ENCODE data around the gene GABRG3. TPM values are rescaled to one million over a fixed set of nuclear protein-coding genes. Genes with fewer than 3 reads are reported as not detected.

GABRG3 gene
- total and polyA plus RNA-seq, 10 of the 15 experiments (the other 5 are each of a cell fraction or from before 2014, with no cell fraction given) = 0.15 TPM; not detected in 9

DNA sequence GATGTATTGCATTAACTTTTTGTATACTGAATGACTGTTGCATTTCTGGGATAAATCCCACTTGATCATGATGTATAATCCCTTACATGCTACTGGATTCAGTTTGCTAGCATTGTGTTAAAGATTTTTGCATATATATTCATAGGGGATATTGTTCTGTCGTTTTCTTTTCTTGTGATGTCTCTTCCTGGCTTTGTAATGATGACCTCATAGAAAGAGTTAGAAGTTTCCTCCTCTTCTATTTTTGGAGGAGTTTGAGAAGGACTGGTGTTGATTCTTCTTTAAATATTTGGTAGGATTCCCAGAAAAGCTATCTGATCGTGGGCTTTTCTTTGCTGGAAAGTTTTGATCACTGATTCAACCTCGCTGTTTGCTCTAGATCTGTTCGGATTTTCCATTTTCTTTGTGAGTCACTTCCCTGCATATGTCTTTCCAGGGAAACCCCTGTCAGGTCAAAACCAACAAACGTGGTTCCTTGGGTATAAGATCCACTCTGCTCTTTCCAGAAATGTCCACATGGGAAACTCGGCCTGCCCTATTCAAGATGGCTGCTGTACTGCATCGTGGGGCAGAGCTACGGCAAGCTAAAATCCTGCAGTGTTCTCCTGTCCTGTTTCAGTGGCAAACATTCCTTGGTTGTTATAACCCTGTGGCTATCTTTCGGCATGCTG lies 120.4 kb downstream of the GABRG3 start:
- H3K27me3 ChIP-seq (replicated peaks in 1 of 2; ENCODE audit: control insufficient read depth in 2 of 2, insufficient read depth in 2 of 2, low read length in 1 of 2) = no peaks in the 10 kb centered on the region
- no peaks in the 10 kb centered on the region for H3K79me2 ChIP-seq (ENCODE audit: control insufficient read depth, insufficient read depth, low read length)
- DNase-seq (ENCODE audit: low read depth, low spot score) = no peak
- ChIA-PET CTCF (no interaction called here), SMC1A (ENCODE audit: uncharacterized antibody, unreplicated experiment) (no interaction called here), RAD21 (ENCODE audit: unreplicated experiment) (no interaction called here), POLR2A (no interaction called here)
- BruUV-seq (replicated peaks) = no TSS peak
- ATAC-seq = no peak
- TF ChIP-seq, protein P1, sequence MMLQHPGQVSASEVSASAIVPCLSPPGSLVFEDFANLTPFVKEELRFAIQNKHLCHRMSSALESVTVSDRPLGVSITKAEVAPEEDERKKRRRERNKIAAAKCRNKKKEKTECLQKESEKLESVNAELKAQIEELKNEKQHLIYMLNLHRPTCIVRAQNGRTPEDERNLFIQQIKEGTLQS (IDR thresholded peaks at IDR 0.05; ENCODE audit: borderline replicate concordance, extremely low read depth, low read depth, low read length) = no peak
- TF ChIP-seq, protein P2, sequence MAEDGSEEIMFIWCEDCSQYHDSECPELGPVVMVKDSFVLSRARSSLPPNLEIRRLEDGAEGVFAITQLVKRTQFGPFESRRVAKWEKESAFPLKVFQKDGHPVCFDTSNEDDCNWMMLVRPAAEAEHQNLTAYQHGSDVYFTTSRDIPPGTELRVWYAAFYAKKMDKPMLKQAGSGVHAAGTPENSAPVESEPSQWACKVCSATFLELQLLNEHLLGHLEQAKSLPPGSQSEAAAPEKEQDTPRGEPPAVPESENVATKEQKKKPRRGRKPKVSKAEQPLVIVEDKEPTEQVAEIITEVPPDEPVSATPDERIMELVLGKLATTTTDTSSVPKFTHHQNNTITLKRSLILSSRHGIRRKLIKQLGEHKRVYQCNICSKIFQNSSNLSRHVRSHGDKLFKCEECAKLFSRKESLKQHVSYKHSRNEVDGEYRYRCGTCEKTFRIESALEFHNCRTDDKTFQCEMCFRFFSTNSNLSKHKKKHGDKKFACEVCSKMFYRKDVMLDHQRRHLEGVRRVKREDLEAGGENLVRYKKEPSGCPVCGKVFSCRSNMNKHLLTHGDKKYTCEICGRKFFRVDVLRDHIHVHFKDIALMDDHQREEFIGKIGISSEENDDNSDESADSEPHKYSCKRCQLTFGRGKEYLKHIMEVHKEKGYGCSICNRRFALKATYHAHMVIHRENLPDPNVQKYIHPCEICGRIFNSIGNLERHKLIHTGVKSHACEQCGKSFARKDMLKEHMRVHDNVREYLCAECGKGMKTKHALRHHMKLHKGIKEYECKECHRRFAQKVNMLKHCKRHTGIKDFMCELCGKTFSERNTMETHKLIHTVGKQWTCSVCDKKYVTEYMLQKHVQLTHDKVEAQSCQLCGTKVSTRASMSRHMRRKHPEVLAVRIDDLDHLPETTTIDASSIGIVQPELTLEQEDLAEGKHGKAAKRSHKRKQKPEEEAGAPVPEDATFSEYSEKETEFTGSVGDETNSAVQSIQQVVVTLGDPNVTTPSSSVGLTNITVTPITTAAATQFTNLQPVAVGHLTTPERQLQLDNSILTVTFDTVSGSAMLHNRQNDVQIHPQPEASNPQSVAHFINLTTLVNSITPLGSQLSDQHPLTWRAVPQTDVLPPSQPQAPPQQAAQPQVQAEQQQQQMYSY (CRISPR knock-in tag; IDR thresholded peaks at IDR 0.05) = no peak
- TF ChIP-seq MTA2 (IDR thresholded peaks at IDR 0.05; ENCODE audit: low read depth) (no peak), IRF4 (IDR thresholded peaks at IDR 0.05; ENCODE audit: low read depth, low read length) (no peak), BHLHE40 (IDR thresholded peaks at IDR 0.05; ENCODE audit: borderline replicate concordance in 1 of 2, low read depth in 2 of 2, low read length in 1 of 2) (no peak)
- in situ Hi-C loops (cut with MboI) = no loop called here
- H3K4me3 ChIP-seq = no peak overlapping the region
- FAIRE-seq = no peak
- no peak overlapping the region for H3K27ac ChIP-seq (ENCODE audit: control insufficient read depth, insufficient read depth)
- H4K20me1 ChIP-seq (ENCODE audit: control insufficient read depth, insufficient read depth) = no peaks in the 10 kb centered on the region
- H3K4me1 ChIP-seq (ENCODE audit: control insufficient read depth, insufficient read depth, low read length) = no peaks in the 10 kb centered on the region
- H3K36me3 ChIP-seq (ENCODE audit: control insufficient read depth in 2 of 2, insufficient read depth in 2 of 2, low read length in 1 of 2) = no peaks in the 10 kb centered on the region; a peak in 1 of 4 replicates
- no peak overlapping the region for H2AFZ ChIP-seq (ENCODE audit: control insufficient read depth, low read depth, low read length)
- H3K9me3 ChIP-seq (replicated peaks; ENCODE audit: control insufficient read depth, insufficient read depth, low read length) = no peaks in the 10 kb centered on the region; the same call in 1 of the 3 replicates
- intact Hi-C loops (cut with micrococcal nuclease; ENCODE audit: unreplicated experiment) = no loop called here
- H3K9ac ChIP-seq (ENCODE audit: control insufficient read depth, insufficient read depth, low read length) = no peak overlapping the region
- WGBS (ENCODE audit: insufficient coverage, insufficient replicate concordance, low lambda C conversion rate, missing lambda C conversion rate) = 30% methylated on average over 9 of the region's 9 CpGs
- no peak overlapping the region for H3K4me2 ChIP-seq (ENCODE audit: control insufficient read depth, insufficient read depth)
